HG02759 (cell line): Measurements from ENCODE around the gene CASP10.
"Not testable (repeated sequence)": the region's sequence is repeated elsewhere in the genome, so short reads cannot be mapped to it uniquely, and the experiment has no call there.

Source experiments
- ATAC-seq: cut with Tn5 transposase; IDR thresholded peaks from one replicate; pipeline ENCODE4 v1.9.1; 2021; ENCODE audit warnings: mild to moderate bottlenecking, moderate library complexity; ENCODE audit not compliant: unreplicated experiment

CASP10 gene

GRCh38 chr2:201154615-201155399 lies 28.1 kb upstream of the CASP10 start:
- no peak for ATAC-seq

- no peak for ATAC-seq
These were observed 26.9 kb upstream of the CASP10 start for GRCh38 chr2:201156036-201156435.

- no peak for ATAC-seq
These were observed 26.3 kb upstream of the CASP10 start for GRCh38 chr2:201156640-201157039.

GRCh38 chr2:201157694-201158093 lies 25.2 kb upstream of the CASP10 start:
- ATAC-seq = peak; percentile 21

GRCh38 chr2:201158111-201158929 lies 24.6 kb upstream of the CASP10 start:
- ATAC-seq = peak; percentile 97

- ATAC-seq = no peak
These were observed 18.8 kb upstream of the CASP10 start for GRCh38 chr2:201164166-201164565.

- ATAC-seq = no peak
These were observed 15.4 kb upstream of the CASP10 start for GRCh38 chr2:201167546-201167945.

- ATAC-seq = not testable (repeated sequence)
These were observed 14.4 kb upstream of the CASP10 start for GRCh38 chr2:201168496-201168895.

GRCh38 chr2:201171259-201171814 lies 11.6 kb upstream of the CASP10 start:
- ATAC-seq = no peak

GRCh38 chr2:201172279-201172678 lies 10.7 kb upstream of the CASP10 start:
- no peak for ATAC-seq

GRCh38 chr2:201174687-201175086 lies 8.3 kb upstream of the CASP10 start:
- no peak for ATAC-seq

GRCh38 chr2:201176081-201176481 lies 6.9 kb upstream of the CASP10 start:
- no peak for ATAC-seq

- no peak for ATAC-seq
These were observed 2.9 kb upstream of the CASP10 start for GRCh38 chr2:201180010-201180409.

GRCh38 chr2:201183365-201183727 lies 405 bp downstream of the CASP10 start:
- peak; percentile 17 for ATAC-seq

- ATAC-seq = not testable (repeated sequence)
These were observed 894 bp downstream of the CASP10 start for GRCh38 chr2:201183835-201184234.

- not testable (repeated sequence) for ATAC-seq
These were observed 1.3 kb downstream of the CASP10 start for GRCh38 chr2:201184248-201184647.

GRCh38 chr2:201185863-201186262 lies 2.9 kb downstream of the CASP10 start:
- ATAC-seq = no peak

- ATAC-seq = no peak
These were observed 4.0 kb downstream of the CASP10 start for GRCh38 chr2:201186982-201187381.

GRCh38 chr2:201188449-201188848 lies 5.5 kb downstream of the CASP10 start:
- no peak for ATAC-seq

GRCh38 chr2:201191132-201191875 lies 8.4 kb downstream of the CASP10 start:
- ATAC-seq = no peak

- ATAC-seq = peak; percentile 89
These were observed 11.2 kb downstream of the CASP10 start for GRCh38 chr2:201194097-201194496.
